CD14-positive monocyte (primary cell): Measurements from ENCODE around the gene ZNF274. TPM values are rescaled to one million over a fixed set of nuclear protein-coding genes. Genes with fewer than 3 reads are reported as not detected.
A peak's percentile ranks its signal among the peaks of the same experiment; 100 is the strongest.

Experiments
- DNase-seq, 3 donors: peaks; one replicate each; pipeline ENCODE4 v3.0.0-alpha.2; 2011 to 2022
- H2AFZ ChIP-seq: 2 replicates; pipeline ENCODE4 v1.6.0; 2012; ENCODE audit warnings: mild to moderate bottlenecking, low read depth, low read length, inconsistent platforms; ENCODE audit not compliant: insufficient read depth, poor library complexity, severe bottlenecking
- H3K27ac ChIP-seq, 2 donors: 1 replicate in 1 of 2; 2 replicates in 1 of 2; pipeline ENCODE4 v1.5.1; 2012 to 2013; ENCODE audit warnings: low read length in 2 of 2, control low read depth in 1 of 2, inconsistent platforms in 1 of 2, low read depth in 1 of 2, mild to moderate bottlenecking in 1 of 2
- H3K27me3 ChIP-seq, 2 donors: one replicate each; pipeline versions ENCODE4 v1.6.0 to v1.6.1; 2011 to 2013; ENCODE audit warnings: low read length in 2 of 2; ENCODE audit not compliant: control insufficient read depth in 2 of 2, insufficient read depth in 2 of 2
- H3K36me3 ChIP-seq, 2 donors: replicated peaks in 1 of 2; 1 replicate in 1 of 2; 2 replicates in 1 of 2; pipeline versions ENCODE4 v1.5.1 to v1.6.1; 2012 to 2013; ENCODE audit warnings: low read length in 2 of 2, control low read depth in 1 of 2, inconsistent platforms in 1 of 2, mild to moderate bottlenecking in 1 of 2; ENCODE audit not compliant: insufficient read depth in 2 of 2, control insufficient read depth in 1 of 2
- H3K4me1 ChIP-seq, 2 donors: 1 replicate in 1 of 2; 2 replicates in 1 of 2; pipeline versions ENCODE4 v1.5.1 to v1.6.1; 2012 to 2013; ENCODE audit warnings: low read length in 2 of 2, control low read depth in 1 of 2, inconsistent platforms in 1 of 2, mild to moderate bottlenecking in 1 of 2, moderate library complexity in 1 of 2; ENCODE audit not compliant: insufficient read depth in 2 of 2, control insufficient read depth in 1 of 2
- H3K4me2 ChIP-seq: replicated peaks from 2 replicates; pipeline ENCODE3; 2012; ENCODE audit warnings: low read length, moderate library complexity, mild to moderate bottlenecking; ENCODE audit not compliant: poor library complexity, severe bottlenecking; ENCODE audit errors: extremely low read depth
- H3K4me3 ChIP-seq, 3 experiments: fragments of 200-600 bp in 1 of 3; sonication (generic) in 1 of 3; replicated peaks in 1 of 3; 1 replicate in 2 of 3; 2 replicates in 1 of 3; pipeline ENCODE4 v1.5.1; 2011 to 2013; ENCODE audit warnings: low read length in 3 of 3, mild to moderate bottlenecking in 3 of 3, control low read depth in 2 of 3, low read depth in 2 of 3, inconsistent platforms in 1 of 3, moderate library complexity in 1 of 3
- H3K79me2 ChIP-seq: 2 replicates; pipeline ENCODE4 v1.6.0; 2012; ENCODE audit warnings: mild to moderate bottlenecking, control low read depth, inconsistent platforms, low read length, moderate library complexity; ENCODE audit not compliant: insufficient read depth
- H3K9ac ChIP-seq: 2 replicates; pipeline ENCODE4 v1.6.0; 2017; ENCODE audit warnings: low read length, mild to moderate bottlenecking; ENCODE audit not compliant: insufficient read depth, poor library complexity, severe bottlenecking
- H3K9me3 ChIP-seq, 2 donors: replicated peaks in 1 of 2; 1 replicate in 1 of 2; 2 replicates in 1 of 2; pipeline versions ENCODE4 v1.5.1 to v1.6.1; 2012 to 2013; ENCODE audit warnings: low read length in 2 of 2, control low read depth in 1 of 2; ENCODE audit not compliant: control insufficient read depth in 1 of 2, insufficient read depth in 1 of 2
- H4K20me1 ChIP-seq: 2 replicates; pipeline ENCODE4 v1.6.0; 2012; ENCODE audit warnings: mild to moderate bottlenecking, low read length, control low read depth, moderate library complexity; ENCODE audit not compliant: insufficient read depth
- H3K27ac Mint-ChIP-seq, 7 donors: one replicate each; pipeline ENCODE4 v1.8.0; 2020; ENCODE audit warnings: mild to moderate bottlenecking in 7 of 7, mixed read lengths in 7 of 7, moderate library complexity in 6 of 7, inconsistent platforms in 2 of 7
- H3K27me3 Mint-ChIP-seq, 3 donors: one replicate each; pipeline ENCODE4 v1.8.0; 2021 to 2022; ENCODE audit warnings: low read depth in 3 of 3, mild to moderate bottlenecking in 3 of 3, mixed read lengths in 3 of 3, moderate library complexity in 3 of 3, inconsistent platforms in 1 of 3
- H3K36me3 Mint-ChIP-seq, 2 donors: one replicate each; pipeline ENCODE4 v1.8.0; 2020; ENCODE audit warnings: mixed read lengths in 2 of 2, inconsistent platforms in 1 of 2, mild to moderate bottlenecking in 1 of 2
- H3K4me1 Mint-ChIP-seq: one replicate; pipeline ENCODE4 v1.8.0; 2020; ENCODE audit warnings: mild to moderate bottlenecking, mixed read lengths
- H3K4me3 Mint-ChIP-seq, 2 donors: one replicate each; pipeline ENCODE4 v1.8.0; 2020; ENCODE audit warnings: mild to moderate bottlenecking in 2 of 2, mixed read lengths in 2 of 2, moderate library complexity in 1 of 2
- H3K9me3 Mint-ChIP-seq, 7 donors: one replicate each; pipeline ENCODE4 v1.8.0; 2020 to 2022; ENCODE audit warnings: mixed read lengths in 7 of 7, mild to moderate bottlenecking in 6 of 7, moderate library complexity in 6 of 7, inconsistent platforms in 2 of 7
- CTCF ChIP-seq: fragments of 200-600 bp; IDR thresholded peaks from one replicate; pipeline ENCODE4 v1.8.0; 2022; ENCODE audit warnings: antibody characterized with exemption, mild to moderate bottlenecking
- whole genome bisulfite sequencing: methylation state at CpG from one replicate; pipeline ENCODE4 v1.1.5; 2013; ENCODE audit warnings: missing lambda C conversion rate; ENCODE audit not compliant: insufficient coverage; 5-methylcytosine and 5-hydroxymethylcytosine counted together
- intact Hi-C, 2 donors: fragments of 100-400 bp; cut with micrococcal nuclease; formaldehyde crosslinking; loops; one replicate each; pipeline versions ENCODE4 v1.15.0 to v1.15.1; 2023
- polyA plus RNA-seq, 3 donors: library from polyadenylated mRNA; depleted of rRNA in 1 of 3; unstranded in 2 of 3; stranded (reverse) in 1 of 3; fragments of 300-500 nt in 2 of 3; fragments of >200 nt in 1 of 3; fragmentation: Illumina TruSeq in 2 of 3; gene quantifications; 1 replicate in 2 of 3; 2 replicates in 1 of 3; pipeline ENCODE4 v1.2.3, GENCODE V29; 2012 to 2021

The ZNF274 gene
- polyA plus RNA-seq, 3 donors: 5.8 to 10.1 (median 9.0) TPM

- Mint-ChIP-seq H3K9me3 (peaks cover 50 to 100% (median 98%) of the 10 kb centered on the region in 7 donors), H3K4me3 (no peak overlapping the region), H3K4me1 (no peaks in the 10 kb centered on the region), H3K27me3 (peaks cover 0 to 4% (median 0%) of the 10 kb centered on the region in 3 donors), H3K36me3 (peaks cover 31 to 40% of the 10 kb centered on the region in 2 donors), H3K27ac (no peak overlapping the region)
- Histone ChIP-seq H3K4me2 (no peak overlapping the region), H3K9me3 (peaks cover 96 to 98% of the 10 kb centered on the region in 2 donors), H3K79me2 (no peaks in the 10 kb centered on the region), H3K27ac (no peak overlapping the region), H4K20me1 (no peaks in the 10 kb centered on the region), H3K4me3 (peak overlapping the region in 1 of 3 experiments; percentile 57), H3K36me3 (peaks cover 0 to 66% of the 10 kb centered on the region in 2 donors), H3K9ac (no peak overlapping the region), H3K4me1 (no peaks in the 10 kb centered on the region), H2AFZ (no peak overlapping the region), H3K27me3 (no peaks in the 10 kb centered on the region)
- no peak for DNase-seq
- intact Hi-C loops: no loop called here
- TF ChIP-seq CTCF: no peak
- WGBS: 100% methylated on average over 4 of the region's 7 CpGs
Measured at GRCh38 chr19:58262922-58263296, 80.0 kb downstream of the ZNF274 start.

Other genes with a start within 250 kb of the ZNF274 start
- 1 to 10 TPM in 1 of 3 donors, under 1 TPM in 1, not detected in 1; 0.74 to 1.4 TPM for gene ZNF418, start 247.7 kb upstream of the ZNF274 start, polyA plus RNA-seq
- gene ZNF256, start 235.4 kb upstream of the ZNF274 start, polyA plus RNA-seq: 1 to 10 TPM in 1 of 3 donors, under 1 TPM in 2; 0.51 to 1.3 (median 0.85) TPM
- gene C19orf18, start 208.5 kb upstream of the ZNF274 start, polyA plus RNA-seq: not detected
- 1 to 10 TPM in 2 of 3 donors, under 1 TPM in 1; 0.87 to 1.7 (median 1.2) TPM for gene ZNF606, start 180.2 kb upstream of the ZNF274 start, polyA plus RNA-seq
- gene ZSCAN1, start 149.0 kb upstream of the ZNF274 start, polyA plus RNA-seq: not detected
- under 1 TPM in 2 of 3 donors, not detected in 1; 0.32 to 0.37 TPM for gene ZNF135, start 123.8 kb upstream of the ZNF274 start, polyA plus RNA-seq
- gene ZSCAN18, start 84.8 kb upstream of the ZNF274 start, polyA plus RNA-seq: 1 to 10 TPM; 1.1 to 4.1 (median 2.3) TPM
- 1 to 10 TPM in 1 of 3 donors, under 1 TPM in 2; 0.56 to 1.2 (median 0.65) TPM for gene ZNF329, start 32.3 kb upstream of the ZNF274 start, polyA plus RNA-seq
- gene ZNF544, start 45.9 kb downstream of the ZNF274 start, polyA plus RNA-seq: 1 to 10 TPM; 1.5 to 7.9 (median 2.2) TPM
- 1 to 10 TPM in 1 of 3 donors, under 1 TPM in 2; 0.05 to 2.4 (median 0.25) TPM for gene ZNF8, start 95.9 kb downstream of the ZNF274 start, polyA plus RNA-seq
- gene ERVK3-1, start 122.3 kb downstream of the ZNF274 start, polyA plus RNA-seq: 10 to 100 TPM; 34.6 to 61.5 (median 38.8) TPM
- gene ZSCAN22, start 143.9 kb downstream of the ZNF274 start, polyA plus RNA-seq: 1 to 10 TPM in 1 of 3 donors, under 1 TPM in 2; 0.58 to 1.2 (median 0.99) TPM
- gene A1BG, start 170.4 kb downstream of the ZNF274 start, polyA plus RNA-seq: 10 to 100 TPM; 30.2 to 54.5 (median 35.3) TPM
- gene ZNF497, start 179.7 kb downstream of the ZNF274 start, polyA plus RNA-seq: under 1 TPM; 0.28 to 0.60 (median 0.41) TPM
- under 1 TPM; 0.13 to 0.72 (median 0.33) TPM for gene ZNF837, start 198.0 kb downstream of the ZNF274 start, polyA plus RNA-seq
- gene RPS5, start 204.2 kb downstream of the ZNF274 start, polyA plus RNA-seq: 1,000 to 10,000 TPM in 1 of 3 donors, 100 to 1,000 TPM in 2; 485 to 1,381 (median 580) TPM
- gene RNF225, start 212.6 kb downstream of the ZNF274 start, polyA plus RNA-seq: not detected
- 1 to 10 TPM; 1.2 to 3.1 (median 1.7) TPM for gene ZNF584, start 225.6 kb downstream of the ZNF274 start, polyA plus RNA-seq